ENCODE measurements around the gene SOX8. TPM values are rescaled to one million over a fixed set of nuclear protein-coding genes. Genes with fewer than 3 reads are reported as not detected.

The SOX8 gene
- total RNA-seq, 1 donor from 2014 or later = 0.98 TPM

DNA sequence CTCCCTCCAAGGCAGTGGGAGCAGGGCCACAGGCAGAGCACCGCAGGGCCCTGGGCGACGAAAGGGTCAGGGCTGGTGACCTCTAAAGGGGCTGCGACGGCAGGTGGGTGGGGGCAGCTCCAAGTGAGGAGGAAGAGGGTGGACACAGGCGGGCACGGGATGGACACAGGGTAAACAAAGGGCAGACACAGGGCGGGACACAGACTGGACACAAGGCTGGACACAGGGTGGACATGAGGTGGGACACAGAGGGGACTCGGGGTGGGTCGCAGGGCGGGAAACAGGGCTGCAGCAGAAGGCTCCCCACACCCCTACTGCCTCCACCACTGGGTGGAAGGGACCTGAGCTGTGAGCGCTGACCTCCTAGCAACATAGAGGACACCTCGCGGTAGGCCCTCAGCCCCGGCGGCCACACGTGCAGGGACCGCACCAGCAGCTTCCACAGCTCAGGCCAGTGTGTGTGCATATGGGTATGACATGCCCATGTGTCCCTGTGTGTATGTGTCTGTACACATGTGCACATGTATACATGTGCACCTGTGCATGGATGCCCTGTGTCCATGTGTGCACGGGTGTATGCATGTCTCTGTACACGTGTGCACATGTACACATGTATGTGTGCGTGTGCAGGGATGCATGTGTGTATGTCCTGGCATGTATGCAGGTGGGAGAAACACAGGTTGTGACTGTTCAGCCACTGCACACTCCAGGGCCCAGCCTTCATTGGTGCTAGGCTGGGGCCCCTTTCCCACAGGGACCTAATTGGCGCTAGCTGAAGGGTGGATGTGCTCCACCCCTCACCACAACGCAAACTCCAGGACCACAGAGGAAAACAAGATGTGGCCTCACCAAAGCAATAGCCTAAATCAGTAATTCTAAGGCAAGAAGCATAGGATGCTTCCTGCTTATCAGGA, 18.4 kb upstream of the SOX8 start:
- DNase-seq (ENCODE audit: low read depth) = no peak
- Histone ChIP-seq H3K79me2 (ENCODE audit: insufficient read depth, low read length) (no peaks in the 10 kb centered on the region), H3K36me3 (ENCODE audit: insufficient read depth, low read length) (no peaks in the 10 kb centered on the region), H3K27me3 (ENCODE audit: insufficient read depth, low read length) (no peaks in the 10 kb centered on the region), H3K4me3 (ENCODE audit: insufficient read depth, low read depth, low read length) (no peak overlapping the region), H3K27ac (ENCODE audit: low read depth, low read length) (no peak overlapping the region), H3K9me3 (ENCODE audit: insufficient read depth, low read depth, low read length) (peaks cover 13% of the 10 kb centered on the region), H3K9ac (ENCODE audit: low read length) (no peak overlapping the region), H2AFZ (ENCODE audit: low read depth, low read length) (no peak overlapping the region), H3K4me1 (ENCODE audit: insufficient read depth, low read length) (no peaks in the 10 kb centered on the region), H4K20me1 (ENCODE audit: insufficient read depth, low read length) (peaks cover 14% of the 10 kb centered on the region), H3K4me2 (ENCODE audit: low read length) (peak overlapping the region; percentile 69)
- Mint-ChIP-seq H3K9me3 (ENCODE audit: unreplicated experiment) (peaks cover 5% of the 10 kb centered on the region), H3K27me3 (ENCODE audit: low read depth, unreplicated experiment) (peaks cover 2% of the 10 kb centered on the region), H3K4me3 (ENCODE audit: unreplicated experiment) (no peak overlapping the region), H3K4me1 (ENCODE audit: low read depth, unreplicated experiment) (peaks cover 5% of the 10 kb centered on the region), H3K36me3 (ENCODE audit: low read depth, unreplicated experiment) (peaks cover 22% of the 10 kb centered on the region), H3K27ac (ENCODE audit: unreplicated experiment) (no peak overlapping the region)
- TF ChIP-seq EZH2 (IDR thresholded peaks at IDR 0.05; ENCODE audit: insufficient read depth, low read length) = no peak
- TF ChIP-seq, protein P1, sequence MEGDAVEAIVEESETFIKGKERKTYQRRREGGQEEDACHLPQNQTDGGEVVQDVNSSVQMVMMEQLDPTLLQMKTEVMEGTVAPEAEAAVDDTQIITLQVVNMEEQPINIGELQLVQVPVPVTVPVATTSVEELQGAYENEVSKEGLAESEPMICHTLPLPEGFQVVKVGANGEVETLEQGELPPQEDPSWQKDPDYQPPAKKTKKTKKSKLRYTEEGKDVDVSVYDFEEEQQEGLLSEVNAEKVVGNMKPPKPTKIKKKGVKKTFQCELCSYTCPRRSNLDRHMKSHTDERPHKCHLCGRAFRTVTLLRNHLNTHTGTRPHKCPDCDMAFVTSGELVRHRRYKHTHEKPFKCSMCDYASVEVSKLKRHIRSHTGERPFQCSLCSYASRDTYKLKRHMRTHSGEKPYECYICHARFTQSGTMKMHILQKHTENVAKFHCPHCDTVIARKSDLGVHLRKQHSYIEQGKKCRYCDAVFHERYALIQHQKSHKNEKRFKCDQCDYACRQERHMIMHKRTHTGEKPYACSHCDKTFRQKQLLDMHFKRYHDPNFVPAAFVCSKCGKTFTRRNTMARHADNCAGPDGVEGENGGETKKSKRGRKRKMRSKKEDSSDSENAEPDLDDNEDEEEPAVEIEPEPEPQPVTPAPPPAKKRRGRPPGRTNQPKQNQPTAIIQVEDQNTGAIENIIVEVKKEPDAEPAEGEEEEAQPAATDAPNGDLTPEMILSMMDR (IDR thresholded peaks at IDR 0.05; ENCODE audit: insufficient read depth, low read depth, low read length) = no peak
- no peak for FAIRE-seq

DNA sequence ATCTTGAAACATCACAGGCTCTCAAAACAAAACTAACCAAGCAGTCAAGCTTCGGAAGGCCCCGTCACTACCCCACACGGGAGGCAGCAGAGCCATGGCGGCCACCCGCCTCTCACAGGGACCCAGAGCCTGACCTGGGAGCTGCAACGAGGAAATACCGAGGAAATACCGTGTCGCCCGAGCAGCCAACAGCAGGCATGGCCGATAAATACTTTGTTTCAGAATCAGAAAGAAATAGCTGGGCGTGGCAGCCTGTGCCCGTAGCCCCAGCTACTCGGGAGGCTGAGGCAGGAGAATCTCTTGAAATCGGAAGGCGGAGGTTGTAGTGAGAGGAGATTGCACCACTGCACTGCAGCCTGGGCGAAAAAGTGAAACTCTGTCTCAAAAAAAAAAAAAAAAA, 17.7 kb upstream of the SOX8 start:
- Histone ChIP-seq H3K79me2 (ENCODE audit: insufficient read depth, low read length) (no peaks in the 10 kb centered on the region), H3K36me3 (ENCODE audit: insufficient read depth, low read length) (no peaks in the 10 kb centered on the region), H3K9me3 (ENCODE audit: insufficient read depth, low read depth, low read length) (peaks cover 13% of the 10 kb centered on the region), H3K9ac (ENCODE audit: low read length) (peak overlapping the region; percentile 41), H3K4me1 (ENCODE audit: insufficient read depth, low read length) (no peaks in the 10 kb centered on the region), H3K27ac (ENCODE audit: low read depth, low read length) (no peak overlapping the region), H4K20me1 (ENCODE audit: insufficient read depth, low read length) (peaks cover 21% of the 10 kb centered on the region), H3K27me3 (ENCODE audit: insufficient read depth, low read length) (no peaks in the 10 kb centered on the region), H3K4me2 (ENCODE audit: low read length) (peak overlapping the region; percentile 69), H3K4me3 (ENCODE audit: insufficient read depth, low read depth, low read length) (no peak overlapping the region), H2AFZ (ENCODE audit: low read depth, low read length) (no peak overlapping the region)
- peaks cover 5% of the 10 kb centered on the region for H3K9me3 Mint-ChIP-seq (ENCODE audit: unreplicated experiment)
- H3K36me3 Mint-ChIP-seq (ENCODE audit: low read depth, unreplicated experiment) = peaks cover 22% of the 10 kb centered on the region
- FAIRE-seq = no peak
- peaks cover 2% of the 10 kb centered on the region for H3K27me3 Mint-ChIP-seq (ENCODE audit: low read depth, unreplicated experiment)
- DNase-seq (ENCODE audit: low read depth) = no peak
- no peak overlapping the region for H3K27ac Mint-ChIP-seq (ENCODE audit: unreplicated experiment)
- no peak overlapping the region for H3K4me3 Mint-ChIP-seq (ENCODE audit: unreplicated experiment)
- TF ChIP-seq, protein P1 (IDR thresholded peaks at IDR 0.05; ENCODE audit: insufficient read depth, low read depth, low read length) = no peak
- no peak for TF ChIP-seq EZH2 (IDR thresholded peaks at IDR 0.05; ENCODE audit: insufficient read depth, low read length)
- peaks cover 5% of the 10 kb centered on the region for H3K4me1 Mint-ChIP-seq (ENCODE audit: low read depth, unreplicated experiment)
